Transverse colon (tissue), 4 donors: ENCODE data around the gene METTL8. TPM values are rescaled to one million over a fixed set of nuclear protein-coding genes. Genes with fewer than 3 reads are reported as not detected.

Experiments used
- DNase-seq: peaks from one replicate; pipeline ENCODE4 v3.0.0-alpha.2; 2019
- H3K27ac ChIP-seq, 4 donors: fragments of 200-600 bp; sonication (generic); 2 replicates each; pipeline ENCODE4 v1.5.1; 2016 to 2018; ENCODE audit warnings: inconsistent platforms in 4 of 4
- H3K27me3 ChIP-seq: fragments of 200-600 bp; sonication (generic); 2 replicates; pipeline ENCODE4 v1.5.1; 2017; ENCODE audit warnings: inconsistent platforms
- H3K36me3 ChIP-seq, 4 donors: fragments of 200-600 bp; sonication (generic); 2 replicates each; pipeline ENCODE4 v1.5.1; 2017 to 2019; ENCODE audit warnings: inconsistent platforms in 4 of 4
- H3K4me1 ChIP-seq, 4 donors: fragments of 200-600 bp; sonication (generic); 2 replicates each; pipeline ENCODE4 v1.5.1; 2017 to 2020; ENCODE audit warnings: inconsistent platforms in 4 of 4
- H3K4me3 ChIP-seq, 4 donors: fragments of 200-600 bp; sonication (generic); 1 replicate in 1 of 4; 2 replicates in 3 of 4; pipeline versions ENCODE4 v1.5.1 to v1.6.1; 2017 to 2019; ENCODE audit warnings: inconsistent platforms in 4 of 4
- H3K9me3 ChIP-seq, 2 donors: fragments of 200-600 bp; sonication (generic); 2 replicates each; pipeline ENCODE4 v1.5.1; 2017 to 2019; ENCODE audit warnings: inconsistent platforms in 2 of 2
- CTCF ChIP-seq, 5 experiments: fragments of 200-600 bp in 3 of 5; fragments of 450-650 bp in 2 of 5; sonication (generic) in 3 of 5; IDR thresholded peaks; 1 replicate in 2 of 5; 2 replicates in 3 of 5; pipeline ENCODE4 v1.5.1; 2016 to 2017; ENCODE audit warnings: antibody characterized with exemption in 5 of 5, inconsistent platforms in 3 of 5, mild to moderate bottlenecking in 2 of 5, moderate library complexity in 1 of 5
- EP300 ChIP-seq: sonication (generic); formaldehyde crosslinking; IDR thresholded peaks from one replicate; pipeline ENCODE4 v1.6.1; 2017; ENCODE audit warnings: antibody characterized with exemption, low read depth
- POLR2A ChIP-seq: fragments of 450-650 bp; IDR thresholded peaks from one replicate; pipeline ENCODE4 v1.6.1; 2016; ENCODE audit warnings: antibody characterized with exemption, mild to moderate bottlenecking, moderate library complexity
- POLR2AphosphoS5 ChIP-seq, 3 donors: sonication (generic); formaldehyde crosslinking; IDR thresholded peaks; one replicate each; pipeline ENCODE4 v1.6.1; 2016; ENCODE audit warnings: antibody characterized with exemption in 3 of 3
- WGBS, 2 donors: methylation state at CpG; one replicate each; pipeline ENCODE4 v1.1.5; 2018; ENCODE audit warnings: low coverage in 1 of 2; 5-methylcytosine and 5-hydroxymethylcytosine counted together
- in situ Hi-C, 4 donors: fragments of 200-750 bp; cut with MboI; loops; one replicate each; pipeline versions ENCODE4 v1.15.0 to v1.15.1; 2017; ENCODE audit warnings: low sequenced_read_pairs in 3 of 4, low pct_ligation_motif_present in 1 of 4, low pct_unique_long_range_greater_than_20kb in 1 of 4
- intact Hi-C: fragments of 100-400 bp; cut with DNase I; formaldehyde crosslinking; loops from one replicate; pipeline ENCODE4 v1.15.1; 2023; ENCODE audit warnings: low total_unique reads
- total RNA-seq, 4 donors: library from RNA; depleted of rRNA; stranded (reverse); fragments of >200 nt; gene quantifications; one replicate each; pipeline ENCODE4 v1.1.0, GENCODE V29; 2016

The METTL8 gene
- total RNA-seq, 4 donors from 2014 or later, result 6.7 to 64.5 (median 22.1) TPM

GRCh38 chr2:171412571-171413175 is 21.1 kb downstream of the METTL8 start:
- H3K36me3 ChIP-seq, result no peaks in the 10 kb centered on the region
- 74 to 76% methylated on average over 2 of the region's 2 CpGs for WGBS, 2 donors
- no peaks in the 10 kb centered on the region for H3K9me3 ChIP-seq
- in situ Hi-C loops, result loop anchor here (10.0 to 25.0 kb wide), 3 partner anchors 248 to 450 kb away; partner anchors contain the start of gene TLK1 (in 4 of the 4)
- H3K27ac ChIP-seq, result no peak overlapping the region
- intact Hi-C loops, result loop anchor here (10.0 kb wide), 1 partner anchor 138 kb away; no protein-coding TSS in a partner anchor
- TF ChIP-seq POLR2A, result no peak
- TF ChIP-seq POLR2AphosphoS5 (IDR thresholded peaks at IDR 0.05), result no peak
- no peak for TF ChIP-seq EP300
- no peak for TF ChIP-seq CTCF (IDR thresholded peaks at IDR 0.05)
- no peak for DNase-seq
- H3K4me3 ChIP-seq, result no peak overlapping the region
- H3K4me1 ChIP-seq, result peaks cover 4 to 18% (median 6%) of the 10 kb centered on the region in 4 donors
- H3K27me3 ChIP-seq, result no peaks in the 10 kb centered on the region

- no peaks in the 10 kb centered on the region for H3K36me3 ChIP-seq
- DNase-seq, result no peak
- H3K27ac ChIP-seq, result no peak overlapping the region
- no peaks in the 10 kb centered on the region for H3K27me3 ChIP-seq
- in situ Hi-C loops, result loop anchor here (10.0 to 25.0 kb wide), 3 partner anchors 247 to 450 kb away; partner anchors contain the start of gene TLK1 (in 4 of the 4)
- no peaks in the 10 kb centered on the region for H3K9me3 ChIP-seq
- TF ChIP-seq POLR2AphosphoS5 (IDR thresholded peaks at IDR 0.05) (no peak), POLR2A (no peak), EP300 (no peak), CTCF (IDR thresholded peaks at IDR 0.05) (no peak)
- H3K4me3 ChIP-seq, result no peak overlapping the region
- H3K4me1 ChIP-seq, result peaks cover 4 to 18% (median 6%) of the 10 kb centered on the region in 4 donors
- 100% methylated on average over 1 to 2 of the region's 2 CpGs for WGBS, 2 donors
- intact Hi-C loops, result loop anchor here (10.0 kb wide), 1 partner anchor 137 kb away; no protein-coding TSS in a partner anchor
Measured at GRCh38 chr2:171411791-171412483, 21.9 kb downstream of the METTL8 start.

- in situ Hi-C loops, result loop anchor here (10.0 to 25.0 kb wide), 3 partner anchors 246 to 449 kb away; partner anchors contain the start of gene TLK1 (in 4 of the 4)
- intact Hi-C loops, result loop anchor here (10.0 kb wide), 1 partner anchor 136 kb away; no protein-coding TSS in a partner anchor
- H3K9me3 ChIP-seq, result no peaks in the 10 kb centered on the region
- no peak for DNase-seq
- TF ChIP-seq EP300 (no peak), CTCF (IDR thresholded peaks at IDR 0.05) (no peak), POLR2A (no peak), POLR2AphosphoS5 (IDR thresholded peaks at IDR 0.05) (no peak)
- 67 to 80% methylated on average over 1 of the region's 1 CpG for WGBS, 2 donors
- H3K4me1 ChIP-seq, result peaks cover 4 to 18% (median 6%) of the 10 kb centered on the region in 4 donors
- no peak overlapping the region for H3K27ac ChIP-seq
- H3K36me3 ChIP-seq, result no peaks in the 10 kb centered on the region
- H3K27me3 ChIP-seq, result no peaks in the 10 kb centered on the region
- H3K4me3 ChIP-seq, result no peak overlapping the region
Measured at GRCh38 chr2:171411214-171411613, 22.6 kb downstream of the METTL8 start.

GRCh38 chr2:171410624-171411023 is 23.2 kb downstream of the METTL8 start:
- no peak for DNase-seq
- Histone ChIP-seq H3K27ac (no peak overlapping the region), H3K4me3 (no peak overlapping the region), H3K9me3 (no peaks in the 10 kb centered on the region), H3K4me1 (peaks cover under 1 to 15% (median 5%) of the 10 kb centered on the region in 4 donors), H3K36me3 (no peaks in the 10 kb centered on the region), H3K27me3 (no peaks in the 10 kb centered on the region)
- in situ Hi-C loops, result loop anchor here (10.0 to 25.0 kb wide), 3 partner anchors 246 to 448 kb away; partner anchors contain the start of gene TLK1 (in 4 of the 4)
- TF ChIP-seq POLR2A (no peak), EP300 (no peak), CTCF (IDR thresholded peaks at IDR 0.05) (no peak), POLR2AphosphoS5 (IDR thresholded peaks at IDR 0.05) (no peak)
- intact Hi-C loops, result loop anchor here (10.0 kb wide), 1 partner anchor 136 kb away; no protein-coding TSS in a partner anchor
